Measurements from ENCODE around the gene RIMS1.

RIMS1 gene, protein sequence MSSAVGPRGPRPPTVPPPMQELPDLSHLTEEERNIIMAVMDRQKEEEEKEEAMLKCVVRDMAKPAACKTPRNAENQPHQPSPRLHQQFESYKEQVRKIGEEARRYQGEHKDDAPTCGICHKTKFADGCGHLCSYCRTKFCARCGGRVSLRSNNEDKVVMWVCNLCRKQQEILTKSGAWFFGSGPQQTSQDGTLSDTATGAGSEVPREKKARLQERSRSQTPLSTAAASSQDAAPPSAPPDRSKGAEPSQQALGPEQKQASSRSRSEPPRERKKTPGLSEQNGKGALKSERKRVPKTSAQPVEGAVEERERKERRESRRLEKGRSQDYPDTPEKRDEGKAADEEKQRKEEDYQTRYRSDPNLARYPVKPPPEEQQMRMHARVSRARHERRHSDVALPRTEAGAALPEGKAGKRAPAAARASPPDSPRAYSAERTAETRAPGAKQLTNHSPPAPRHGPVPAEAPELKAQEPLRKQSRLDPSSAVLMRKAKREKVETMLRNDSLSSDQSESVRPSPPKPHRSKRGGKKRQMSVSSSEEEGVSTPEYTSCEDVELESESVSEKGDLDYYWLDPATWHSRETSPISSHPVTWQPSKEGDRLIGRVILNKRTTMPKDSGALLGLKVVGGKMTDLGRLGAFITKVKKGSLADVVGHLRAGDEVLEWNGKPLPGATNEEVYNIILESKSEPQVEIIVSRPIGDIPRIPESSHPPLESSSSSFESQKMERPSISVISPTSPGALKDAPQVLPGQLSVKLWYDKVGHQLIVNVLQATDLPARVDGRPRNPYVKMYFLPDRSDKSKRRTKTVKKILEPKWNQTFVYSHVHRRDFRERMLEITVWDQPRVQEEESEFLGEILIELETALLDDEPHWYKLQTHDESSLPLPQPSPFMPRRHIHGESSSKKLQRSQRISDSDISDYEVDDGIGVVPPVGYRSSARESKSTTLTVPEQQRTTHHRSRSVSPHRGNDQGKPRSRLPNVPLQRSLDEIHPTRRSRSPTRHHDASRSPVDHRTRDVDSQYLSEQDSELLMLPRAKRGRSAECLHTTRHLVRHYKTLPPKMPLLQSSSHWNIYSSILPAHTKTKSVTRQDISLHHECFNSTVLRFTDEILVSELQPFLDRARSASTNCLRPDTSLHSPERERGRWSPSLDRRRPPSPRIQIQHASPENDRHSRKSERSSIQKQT (N-terminal part only)

GRCh38 chr6:71886184-71887005 is at the start of gene RIMS1:
Gene RIMS1, plus strand, starts transcription at chr6:71886550. Its CDS starts 474 bp downstream, at chr6:71887024.
- DNase-seq: peak; percentile 90

GRCh38 chr6:71851214-71851613 is 35.1 kb upstream of the RIMS1 start:
- no peak for DNase-seq

DNA sequence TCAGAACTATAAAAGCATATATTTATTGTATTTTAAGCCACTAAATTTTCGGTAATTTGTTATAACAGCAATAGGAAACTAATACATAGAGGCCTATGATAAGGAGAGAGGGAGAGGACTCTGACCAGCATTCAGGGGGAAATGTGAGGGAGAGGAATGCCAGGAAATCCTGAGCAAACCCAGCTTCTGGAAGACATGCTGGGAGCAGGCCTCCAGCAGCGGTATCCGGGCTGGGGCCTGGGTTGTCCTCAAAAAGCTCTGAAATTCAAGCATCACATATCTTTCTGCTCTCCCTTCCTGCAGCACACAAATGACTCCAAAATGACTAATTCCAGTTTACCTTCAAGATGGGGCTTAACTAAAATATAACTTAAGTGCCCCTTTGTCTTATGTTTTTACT is 33.4 kb upstream of the RIMS1 start:
- no peak for DNase-seq

DNA sequence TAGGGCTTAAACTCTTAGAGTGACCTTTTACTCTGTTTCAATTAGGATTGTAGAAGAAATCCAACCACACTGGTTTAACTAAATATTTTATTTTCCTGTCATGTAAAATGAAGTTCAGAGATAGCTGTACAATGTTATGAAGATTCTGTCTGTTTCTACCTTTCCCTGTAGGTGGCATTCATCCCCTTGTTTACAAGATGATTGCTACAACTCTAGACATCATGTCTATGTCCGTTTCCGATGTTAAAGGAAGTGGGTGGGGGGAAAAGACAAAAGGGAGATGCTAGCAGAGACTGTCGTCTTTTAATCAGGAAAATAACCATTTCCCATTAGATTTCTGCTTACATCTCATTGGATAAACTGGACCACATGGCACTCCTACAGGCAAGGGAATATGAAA is 30.9 kb upstream of the RIMS1 start:
- DNase-seq: no peak

- DNase-seq: no peak
Measured at GRCh38 chr6:71879016-71879415, 7.3 kb upstream of the RIMS1 start.

DNA sequence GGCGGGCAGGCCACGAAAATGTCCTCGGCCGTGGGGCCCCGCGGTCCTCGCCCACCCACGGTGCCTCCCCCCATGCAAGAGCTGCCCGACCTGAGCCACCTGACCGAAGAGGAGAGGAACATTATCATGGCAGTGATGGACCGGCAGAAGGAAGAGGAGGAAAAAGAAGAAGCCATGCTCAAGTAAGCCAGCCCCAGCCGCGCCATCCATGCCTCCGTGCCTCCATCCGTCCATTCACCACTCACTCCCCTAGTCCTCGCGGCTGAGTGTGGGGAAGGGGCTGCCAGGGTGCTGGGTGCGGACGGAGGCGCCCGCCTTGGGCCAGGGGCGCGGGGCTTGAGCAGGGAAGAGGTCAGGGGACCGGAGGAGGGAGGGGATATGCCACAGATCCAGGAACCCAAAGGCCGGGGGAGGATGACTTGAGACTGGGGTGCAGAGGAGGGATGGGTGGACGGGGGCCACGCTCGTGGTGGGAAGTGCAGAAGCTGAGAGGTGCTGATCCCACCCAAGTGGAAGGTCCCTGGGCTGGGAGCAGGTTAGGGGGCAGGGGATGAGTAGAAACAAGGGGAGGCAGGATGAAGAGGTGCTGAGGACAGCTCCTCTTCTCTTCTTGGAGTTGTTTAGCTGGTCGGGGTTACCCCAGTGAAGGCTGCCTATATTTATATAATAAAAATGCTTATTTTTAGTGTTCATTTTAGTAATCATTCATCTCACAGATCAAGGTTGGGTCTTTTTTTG is 825 bp downstream of the RIMS1 start:
- no peak for DNase-seq

- DNase-seq: peak; percentile 18
Measured at GRCh38 chr6:71887744-71888230, 1.4 kb downstream of the RIMS1 start.

- peak; percentile 19 for DNase-seq
Measured at GRCh38 chr6:71888756-71889340, 2.5 kb downstream of the RIMS1 start.

DNA sequence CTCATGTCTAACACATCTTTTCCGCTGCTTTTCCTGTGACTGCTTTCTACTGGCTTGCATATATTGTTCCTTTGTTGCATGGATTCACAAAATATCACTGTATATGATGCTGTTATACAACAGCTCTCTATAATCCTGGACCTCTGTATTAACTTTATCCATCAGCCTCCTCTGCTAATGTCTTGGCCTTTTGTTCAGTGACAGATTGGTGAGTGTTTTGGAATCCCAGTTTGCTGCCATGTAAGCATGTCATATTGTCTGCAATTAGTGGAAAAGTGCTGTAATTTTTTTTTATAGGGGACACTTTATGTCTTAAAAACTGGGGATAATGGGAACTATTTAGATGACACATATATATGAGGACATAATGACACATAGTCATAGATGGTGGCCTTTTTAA is 3.0 kb downstream of the RIMS1 start:
- no peak for DNase-seq

GRCh38 chr6:71892641-71893040 is 6.3 kb downstream of the RIMS1 start:
- DNase-seq: no peak

DNA sequence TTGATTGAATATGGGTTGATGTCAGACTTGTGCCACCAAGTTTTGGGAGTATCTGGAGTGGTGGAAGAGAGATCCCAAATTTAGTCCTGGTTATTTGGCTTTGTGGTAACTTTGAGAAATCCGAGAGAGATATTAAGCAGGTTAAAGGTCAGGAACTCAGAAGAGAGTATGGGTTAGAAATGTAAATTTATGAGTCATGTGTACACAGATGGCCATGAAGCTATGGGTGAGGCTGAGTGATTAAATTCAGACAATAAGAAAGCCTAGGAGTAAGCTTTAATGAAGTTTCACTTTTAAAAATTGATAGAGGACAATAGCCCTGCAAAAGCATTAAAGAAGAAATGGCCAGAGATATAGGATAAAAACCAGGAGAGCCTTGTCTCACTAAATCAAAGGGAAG is 14.3 kb downstream of the RIMS1 start:
- no peak for DNase-seq

- DNase-seq: no peak
Measured at GRCh38 chr6:71902261-71902660, 15.9 kb downstream of the RIMS1 start.

- no peak for DNase-seq
Measured at GRCh38 chr6:71906813-71907212, 20.5 kb downstream of the RIMS1 start.

DNA sequence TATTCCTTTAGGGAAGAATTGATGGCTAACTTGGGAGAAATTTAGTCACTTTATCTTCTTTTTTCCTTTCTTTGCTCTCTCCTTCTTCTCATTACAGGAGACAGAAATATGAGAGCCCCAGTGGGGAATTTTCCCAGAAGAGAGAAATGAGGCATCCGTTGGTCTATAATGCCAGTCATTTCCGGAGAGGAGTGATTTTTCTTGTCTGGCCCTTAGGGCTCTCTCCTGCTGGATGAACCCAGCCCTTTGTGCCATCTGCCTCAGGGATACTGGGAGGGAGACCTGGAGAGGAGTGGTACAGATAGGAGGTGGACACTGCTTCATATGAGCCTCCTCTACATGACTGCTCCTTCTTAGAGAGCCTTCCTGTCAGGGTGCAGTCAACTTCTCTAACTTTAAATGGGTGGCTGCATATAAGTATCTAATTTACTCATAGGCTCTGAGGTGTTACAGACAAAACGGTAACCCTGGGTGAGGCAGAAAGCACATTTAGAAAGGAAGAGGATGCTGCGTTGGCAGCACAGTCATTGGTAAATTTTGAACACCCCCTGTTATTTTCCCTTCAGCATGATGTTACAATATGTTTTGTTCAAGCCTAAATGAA is 21.9 kb downstream of the RIMS1 start:
- no peak for DNase-seq

- DNase-seq: no peak
Measured at GRCh38 chr6:71913444-71914234, 27.3 kb downstream of the RIMS1 start.

DNA sequence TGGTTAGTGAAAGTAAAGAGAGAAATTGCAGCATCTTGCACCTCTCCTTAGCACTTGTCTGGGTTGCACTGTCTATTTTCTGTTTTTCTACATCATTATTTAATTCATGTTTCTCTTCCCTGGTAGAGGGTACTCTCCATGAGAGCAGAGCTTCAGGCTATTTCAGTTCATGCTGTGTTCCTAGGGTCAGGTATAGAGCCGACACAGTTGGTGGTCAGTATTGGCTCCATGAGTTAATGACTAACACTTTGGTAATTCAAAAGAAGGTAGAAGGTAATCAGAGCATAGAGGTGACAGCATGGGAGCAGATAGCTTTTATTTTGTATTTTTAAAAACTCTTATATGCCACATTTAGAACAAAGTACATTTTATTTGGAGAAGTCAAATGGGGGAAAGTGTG is 42.7 kb downstream of the RIMS1 start:
- DNase-seq: no peak

DNA sequence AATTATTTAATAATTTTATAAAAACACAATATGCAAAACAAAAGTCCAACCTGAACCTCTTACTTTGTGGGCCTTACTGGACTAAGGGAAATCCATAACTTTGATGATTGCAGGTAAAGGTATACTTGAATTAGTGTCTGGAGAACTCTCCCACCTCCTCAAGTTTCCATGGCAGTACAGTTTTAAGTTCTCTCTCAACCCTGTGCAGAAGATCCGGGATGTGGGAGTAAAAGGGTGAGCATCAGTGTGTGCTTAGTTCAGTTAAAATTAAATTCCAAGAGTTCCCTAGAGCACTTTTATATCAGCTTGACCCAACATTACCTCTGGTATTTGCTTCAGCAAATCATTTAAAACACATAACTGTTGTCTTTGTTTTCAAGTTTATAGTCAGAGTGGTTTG is 47.5 kb downstream of the RIMS1 start:
- DNase-seq: no peak

- DNase-seq: peak; percentile 7
Measured at GRCh38 chr6:71965404-71965803, 79.1 kb downstream of the RIMS1 start.

GRCh38 chr6:71967436-71967835 is 81.1 kb downstream of the RIMS1 start:
- DNase-seq: no peak

GRCh38 chr6:71977884-71978283 is 91.5 kb downstream of the RIMS1 start:
- peak; percentile 2 for DNase-seq

All from eye (tissue), 1 donor.